NCI-H1105 treated with DMSO at 0.1 percent for 48 hours (cell line): ENCODE data around the gene ABCA2.
"Not testable (repeated sequence)": the region's sequence is repeated elsewhere in the genome, so short reads cannot be mapped to it uniquely, and the experiment has no call there.

ENCODE experiments used
- DNase-seq: peaks from one replicate; lab custom pipeline; 2025; lab: John Stamatoyannopoulos, UW

The ABCA2 gene

GRCh38 chr9:137015976-137016375, 12.1 kb downstream of the ABCA2 start:
- no peak for DNase-seq

GRCh38 chr9:137015540-137015930, 12.5 kb downstream of the ABCA2 start:
- DNase-seq, result no peak

GRCh38 chr9:137014776-137015539, 13.1 kb downstream of the ABCA2 start:
- DNase-seq, result no peak

GRCh38 chr9:137014166-137014565, 13.9 kb downstream of the ABCA2 start:
- no peak for DNase-seq

- DNase-seq, result no peak
Observed at GRCh38 chr9:137013571-137013940, 14.5 kb downstream of the ABCA2 start.

GRCh38 chr9:137012694-137013570, 15.1 kb downstream of the ABCA2 start:
- DNase-seq, result no peak

- no peak for DNase-seq
Observed at GRCh38 chr9:137011907-137012675, 15.9 kb downstream of the ABCA2 start.

DNA sequence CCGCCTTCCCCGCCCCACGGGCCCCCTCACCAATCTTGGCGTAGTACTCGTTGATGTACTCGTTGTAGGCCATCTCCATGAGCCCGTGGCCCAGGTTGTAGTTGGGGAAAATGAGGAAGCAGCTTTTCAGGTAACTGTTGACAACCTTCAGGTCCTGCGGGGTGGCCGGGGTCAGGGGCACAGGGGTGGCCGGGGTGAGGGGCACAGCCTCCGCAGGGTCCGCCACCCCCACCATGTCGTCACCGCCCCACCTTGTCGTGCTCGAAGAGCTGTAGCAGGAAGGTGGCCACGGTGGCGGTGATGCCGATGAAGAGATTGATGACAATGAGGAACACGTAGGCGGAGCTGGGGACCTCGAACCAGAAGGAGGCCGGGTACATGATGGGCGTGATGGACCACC, 16.9 kb downstream of the ABCA2 start:
- no peak for DNase-seq

GRCh38 chr9:137009938-137010732, 17.9 kb downstream of the ABCA2 start:
- DNase-seq, result no peak

- no peak for DNase-seq
Observed at GRCh38 chr9:137009217-137009616, 18.8 kb downstream of the ABCA2 start.

- no peak for DNase-seq
Observed at GRCh38 chr9:137008312-137008711, 19.7 kb downstream of the ABCA2 start.

GRCh38 chr9:137007816-137008270, 20.2 kb downstream of the ABCA2 start:
- DNase-seq, result no peak

- no peak for DNase-seq
Observed at GRCh38 chr9:137007108-137007815, 20.8 kb downstream of the ABCA2 start.

GRCh38 chr9:137006116-137007003, 21.7 kb downstream of the ABCA2 start:
- no peak for DNase-seq

DNA sequence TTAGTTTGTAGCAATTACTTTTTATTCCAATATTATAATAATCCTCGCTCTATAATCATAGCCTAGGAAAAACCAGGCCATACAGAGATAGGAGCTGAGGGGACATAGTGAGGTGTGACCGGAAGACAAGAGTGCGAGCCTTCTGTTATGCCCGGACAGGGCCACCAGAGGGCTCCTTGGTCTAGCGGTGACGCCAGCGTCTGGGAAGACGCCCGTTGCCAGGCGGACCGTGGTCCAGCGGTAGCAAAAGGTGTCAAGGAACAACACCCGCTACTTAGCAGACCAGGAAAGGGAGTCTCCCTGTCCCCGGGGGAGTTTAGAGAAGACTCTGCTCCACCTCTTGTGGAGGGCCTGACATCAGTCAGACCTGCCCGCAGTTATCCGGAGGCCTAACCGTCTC, 23.8 kb downstream of the ABCA2 start:
- not testable (repeated sequence) for DNase-seq

DNA sequence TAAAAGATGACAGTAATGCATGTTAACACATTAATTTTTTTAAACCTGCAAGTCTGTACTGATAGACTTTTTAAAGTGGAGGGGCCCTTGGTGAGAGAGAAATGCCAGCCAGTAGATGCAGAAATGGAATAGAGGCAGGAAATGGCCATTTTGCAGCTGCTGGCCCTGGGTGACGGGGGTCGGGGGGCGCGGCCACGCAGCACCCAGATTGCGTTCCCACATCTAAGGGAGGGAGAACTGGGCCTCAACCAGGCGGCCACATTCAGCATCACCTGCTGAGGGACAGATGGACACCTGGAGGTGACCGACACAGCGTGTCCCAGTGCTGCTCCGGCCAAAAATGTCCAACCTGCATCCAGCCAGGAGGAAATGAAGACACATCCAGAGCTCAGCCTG, 25.4 kb downstream of the ABCA2 start:
- no peak for DNase-seq

- no peak for DNase-seq
Observed at GRCh38 chr9:137001857-137002645, 26.0 kb downstream of the ABCA2 start.

- no peak for DNase-seq
Observed at GRCh38 chr9:137000177-137000930, 27.7 kb downstream of the ABCA2 start.
